Gastrocnemius medialis (tissue), 4 donors: ENCODE results near the gene TIFAB. TPM values are rescaled to one million over a fixed set of nuclear protein-coding genes. Genes with fewer than 3 reads are reported as not detected.

ENCODE experiments used
- ATAC-seq, 2 donors: fragments of 150-250 bp; one replicate each; pipeline ENCODE4 v1.9.1; 2016
- DNase-seq, 2 donors: peaks; one replicate each; pipeline ENCODE4 v3.0.0-alpha.2; 2019
- H3K27ac ChIP-seq, 4 donors: fragments of 200-600 bp; sonication (generic); 1 replicate in 1 of 4; 2 replicates in 3 of 4; pipeline ENCODE4 v1.5.1; 2016 to 2018; ENCODE audit warnings: mild to moderate bottlenecking in 2 of 4, moderate library complexity in 1 of 4
- H3K27me3 ChIP-seq, 3 donors: fragments of 200-600 bp; sonication (generic) in 2 of 3; 1 replicate in 1 of 3; 2 replicates in 2 of 3; pipeline versions ENCODE4 v1.5.1 to v1.6.0; 2016 to 2019; ENCODE audit warnings: mild to moderate bottlenecking in 1 of 3, moderate library complexity in 1 of 3
- H3K36me3 ChIP-seq, 2 donors: fragments of 200-600 bp; sonication (generic) in 1 of 2; one replicate each; pipeline ENCODE4 v1.5.1; 2017 to 2018
- H3K4me1 ChIP-seq, 2 donors: fragments of 200-600 bp; sonication (generic) in 1 of 2; one replicate each; pipeline ENCODE4 v1.5.1; 2016 to 2017; ENCODE audit warnings: mild to moderate bottlenecking in 2 of 2
- H3K4me3 ChIP-seq, 4 donors: fragments of 200-600 bp; sonication (generic) in 3 of 4; 1 replicate in 1 of 4; 2 replicates in 3 of 4; pipeline ENCODE4 v1.5.1; 2016 to 2019; ENCODE audit warnings: mild to moderate bottlenecking in 2 of 4
- H3K9me3 ChIP-seq, 3 donors: fragments of 200-600 bp; sonication (generic) in 2 of 3; 1 replicate in 1 of 3; 2 replicates in 2 of 3; pipeline ENCODE4 v1.5.1; 2016 to 2019
- POLR2A ChIP-seq, 2 donors: fragments of 450-650 bp; IDR thresholded peaks; one replicate each; pipeline ENCODE4 v1.6.1; 2017; ENCODE audit warnings: antibody characterized with exemption in 2 of 2, mild to moderate bottlenecking in 2 of 2, moderate library complexity in 2 of 2
- in situ Hi-C, 4 donors: fragments of 200-750 bp; cut with MboI; loops; one replicate each; pipeline versions ENCODE4 v1.15.0 to v1.8.0; 2017; ENCODE audit warnings: low sequenced_read_pairs in 4 of 4
- intact Hi-C: fragments of 100-400 bp; cut with DNase I; formaldehyde crosslinking; loops from one replicate; pipeline ENCODE4 v1.15.1; 2023; ENCODE audit warnings: low total_unique reads
- total RNA-seq, 4 donors: library from RNA; depleted of rRNA; stranded (reverse); fragments of >200 nt; gene quantifications; one replicate each; pipeline versions ENCODE4 v1.1.0 to v1.2.3, GENCODE V29; 2016
- TF ChIP-seq, protein P1 (sequence below), 5 experiments: fragments of 450-650 bp in 3 of 5; fragments of 200-600 bp in 2 of 5; sonication (generic) in 2 of 5; IDR thresholded peaks in 4 of 5; conservative IDR thresholded peaks in 1 of 5; 1 replicate in 4 of 5; 2 replicates in 1 of 5; pipeline ENCODE4 v1.5.1; 2016 to 2019; ENCODE audit warnings: antibody characterized with exemption in 5 of 5, mild to moderate bottlenecking in 3 of 5, moderate library complexity in 3 of 5

TIFAB gene
- total RNA-seq, 4 donors from 2014 or later = not detected

DNA sequence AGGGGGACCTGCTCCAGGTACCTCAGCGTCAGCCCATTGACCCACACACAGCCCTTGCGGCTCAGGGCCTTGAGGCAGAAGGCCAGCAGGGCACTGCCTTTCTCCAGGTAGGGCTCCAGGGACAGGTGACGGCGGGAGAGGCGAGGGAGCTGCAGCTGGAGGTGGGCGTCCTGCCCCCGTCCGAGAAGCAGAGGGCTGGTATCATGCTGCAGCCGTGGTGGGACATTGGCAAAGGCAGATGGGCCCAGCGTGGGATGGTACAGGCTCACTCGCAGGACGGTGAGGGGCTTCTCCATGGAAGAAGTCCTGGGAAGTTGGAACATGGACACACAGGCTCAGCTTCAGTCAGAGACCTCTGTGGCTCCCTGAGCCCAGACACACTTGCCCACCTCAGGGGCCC is 2.5 kb downstream of the TIFAB start:
- H3K27ac ChIP-seq = no peak overlapping the region
- DNase-seq (no peak), ATAC-seq (no peak)
- H3K27me3 ChIP-seq = no peaks in the 10 kb centered on the region
- no peaks in the 10 kb centered on the region for H3K9me3 ChIP-seq
- in situ Hi-C loops (loop anchor here in 3 of 4 donors (25.0 kb wide), 1 partner anchor 388 kb away; the partner anchor contains the start of gene SLC25A48 (in 3 of the 3)), intact Hi-C loops (no loop called here)
- no peaks in the 10 kb centered on the region for H3K4me1 ChIP-seq
- H3K4me3 ChIP-seq = no peak overlapping the region
- no peaks in the 10 kb centered on the region for H3K36me3 ChIP-seq
- no peak for TF ChIP-seq POLR2A (IDR thresholded peaks at IDR 0.05)
- TF ChIP-seq, protein P1, sequence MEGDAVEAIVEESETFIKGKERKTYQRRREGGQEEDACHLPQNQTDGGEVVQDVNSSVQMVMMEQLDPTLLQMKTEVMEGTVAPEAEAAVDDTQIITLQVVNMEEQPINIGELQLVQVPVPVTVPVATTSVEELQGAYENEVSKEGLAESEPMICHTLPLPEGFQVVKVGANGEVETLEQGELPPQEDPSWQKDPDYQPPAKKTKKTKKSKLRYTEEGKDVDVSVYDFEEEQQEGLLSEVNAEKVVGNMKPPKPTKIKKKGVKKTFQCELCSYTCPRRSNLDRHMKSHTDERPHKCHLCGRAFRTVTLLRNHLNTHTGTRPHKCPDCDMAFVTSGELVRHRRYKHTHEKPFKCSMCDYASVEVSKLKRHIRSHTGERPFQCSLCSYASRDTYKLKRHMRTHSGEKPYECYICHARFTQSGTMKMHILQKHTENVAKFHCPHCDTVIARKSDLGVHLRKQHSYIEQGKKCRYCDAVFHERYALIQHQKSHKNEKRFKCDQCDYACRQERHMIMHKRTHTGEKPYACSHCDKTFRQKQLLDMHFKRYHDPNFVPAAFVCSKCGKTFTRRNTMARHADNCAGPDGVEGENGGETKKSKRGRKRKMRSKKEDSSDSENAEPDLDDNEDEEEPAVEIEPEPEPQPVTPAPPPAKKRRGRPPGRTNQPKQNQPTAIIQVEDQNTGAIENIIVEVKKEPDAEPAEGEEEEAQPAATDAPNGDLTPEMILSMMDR (IDR thresholded peaks at IDR 0.05 in 4 of 5, conservative IDR thresholded peaks at IDR 0.05 in 1 of 5) = no peak

DNA sequence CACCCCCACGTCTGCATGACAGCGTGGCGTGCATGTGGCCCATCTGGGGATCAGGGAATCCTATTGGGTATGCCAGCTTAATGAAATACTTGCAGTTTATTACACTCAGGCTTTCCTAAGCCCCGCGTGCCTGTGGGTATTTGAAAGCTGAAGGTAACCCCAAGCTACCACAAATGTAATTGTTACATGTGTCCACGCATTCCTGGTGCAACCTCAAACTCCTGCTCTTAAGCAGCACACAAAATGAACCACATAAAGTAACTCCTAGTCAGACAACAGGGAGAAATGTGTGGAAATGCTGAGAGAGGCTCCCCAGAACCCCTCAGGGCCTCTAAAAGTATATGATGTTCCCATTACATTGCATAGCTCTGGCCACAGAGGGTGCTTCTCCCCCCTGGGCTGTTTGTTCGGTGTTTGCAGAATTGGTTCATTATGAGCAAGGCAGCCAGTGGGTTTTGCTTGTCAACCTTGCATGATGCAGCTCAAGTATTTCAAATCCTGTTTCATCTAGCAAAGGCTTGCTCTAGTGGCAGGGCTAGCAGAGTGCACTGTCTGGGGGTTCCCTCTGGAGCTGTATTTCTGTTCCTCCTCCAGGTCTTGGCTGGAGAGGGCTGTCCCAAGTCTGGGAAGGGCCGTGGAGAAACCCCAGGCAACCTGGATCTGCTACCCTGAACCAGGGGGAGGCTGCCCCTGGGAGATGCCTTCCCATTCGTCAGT is 3.2 kb downstream of the TIFAB start:
- ATAC-seq (no peak), DNase-seq (no peak)
- intact Hi-C loops = no loop called here
- in situ Hi-C loops = no loop called here
- no peaks in the 10 kb centered on the region for H3K4me1 ChIP-seq
- no peaks in the 10 kb centered on the region for H3K36me3 ChIP-seq
- no peak overlapping the region for H3K27ac ChIP-seq
- no peaks in the 10 kb centered on the region for H3K9me3 ChIP-seq
- H3K27me3 ChIP-seq = no peaks in the 10 kb centered on the region
- TF ChIP-seq POLR2A (IDR thresholded peaks at IDR 0.05) = no peak
- TF ChIP-seq, protein P1 (IDR thresholded peaks at IDR 0.05 in 4 of 5, conservative IDR thresholded peaks at IDR 0.05 in 1 of 5) = no peak
- no peak overlapping the region for H3K4me3 ChIP-seq

DNA sequence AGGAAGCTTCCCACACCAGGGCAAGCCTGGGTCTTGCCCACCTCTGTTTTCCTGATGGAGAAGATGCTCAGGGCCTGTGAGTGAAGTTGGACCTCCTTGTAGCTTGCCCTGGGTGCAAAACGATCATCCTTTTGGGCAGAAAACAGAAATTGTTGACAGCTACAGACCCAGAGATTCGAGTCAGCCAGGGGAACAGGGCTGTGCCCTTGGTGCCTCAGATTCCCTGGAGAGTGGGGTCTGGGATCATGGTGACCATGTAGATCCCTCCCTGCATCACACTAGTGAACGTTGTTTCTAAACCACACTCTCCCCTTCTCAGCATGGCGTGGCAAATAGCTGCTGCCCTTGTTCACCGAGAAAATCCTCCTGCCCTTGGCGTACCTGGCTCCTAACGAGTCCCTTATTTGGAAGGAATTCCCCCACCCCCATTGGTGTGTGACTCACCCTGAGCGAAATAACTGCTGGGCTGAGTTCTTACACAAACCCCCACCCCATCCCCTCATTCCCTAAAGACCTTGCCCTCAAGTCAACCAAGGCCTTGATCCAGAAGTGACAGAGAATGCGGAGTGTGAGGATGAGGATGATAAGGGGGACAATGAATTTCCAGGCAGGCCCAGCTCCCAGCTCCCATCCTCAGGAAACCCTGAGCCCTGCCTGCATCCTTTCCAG is 3.9 kb downstream of the TIFAB start:
- in situ Hi-C loops = no loop called here
- ATAC-seq (no peak), DNase-seq (no peak)
- Histone ChIP-seq H3K9me3 (no peaks in the 10 kb centered on the region), H3K4me1 (no peaks in the 10 kb centered on the region), H3K36me3 (no peaks in the 10 kb centered on the region), H3K27ac (no peak overlapping the region), H3K27me3 (no peaks in the 10 kb centered on the region), H3K4me3 (no peak overlapping the region)
- intact Hi-C loops = no loop called here
- TF ChIP-seq, protein P1 (IDR thresholded peaks at IDR 0.05 in 4 of 5, conservative IDR thresholded peaks at IDR 0.05 in 1 of 5) = no peak
- TF ChIP-seq POLR2A (IDR thresholded peaks at IDR 0.05) = no peak

DNA sequence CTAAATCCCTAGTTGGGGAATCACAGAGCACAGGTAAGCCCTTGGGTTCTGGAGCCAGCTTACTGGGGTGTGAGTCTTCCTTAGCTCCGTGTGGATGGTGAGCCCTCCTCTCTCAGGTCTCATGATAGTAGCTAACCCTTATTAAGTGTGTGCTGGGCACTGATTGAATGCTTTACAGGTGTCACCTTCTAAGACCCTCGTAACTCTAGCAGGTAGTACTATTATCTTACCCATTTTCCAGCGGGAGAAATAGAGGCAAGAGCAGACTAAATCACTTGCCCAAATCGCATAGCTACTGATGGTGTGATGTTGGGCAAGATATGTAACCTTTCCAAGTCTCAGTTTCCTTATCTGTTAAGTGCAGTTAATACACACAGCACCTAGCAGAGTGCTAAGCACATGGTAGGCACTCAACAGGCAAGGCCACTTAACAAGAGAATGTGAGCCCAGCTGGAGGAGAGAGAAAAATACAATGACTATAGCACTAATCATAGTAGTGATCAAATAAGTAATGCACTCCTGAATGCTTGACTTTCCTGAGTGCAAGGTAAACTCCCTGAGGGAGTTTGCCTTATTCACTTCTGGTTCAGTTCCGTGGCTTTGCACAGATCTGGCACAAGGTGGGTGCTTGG is 4.7 kb downstream of the TIFAB start, which contains the start of gene DCANP1:
DCANP1 (minus strand) TSS at position 51 of the 632 bp plus-strand sequence. CDS start 240 bp downstream, outside the sequence.
- TF ChIP-seq POLR2A (IDR thresholded peaks at IDR 0.05) = no peak
- TF ChIP-seq, protein P1 (IDR thresholded peaks at IDR 0.05 in 4 of 5, conservative IDR thresholded peaks at IDR 0.05 in 1 of 5) = no peak
- no peak within 1 kb of the TSS for H3K27ac ChIP-seq
- in situ Hi-C loops (no loop called here), intact Hi-C loops (no loop called here)
- H3K9me3 ChIP-seq = no peaks in the 10 kb centered on the region
- ATAC-seq (no peak), DNase-seq (no peak)
- no peaks in the 10 kb centered on the region for H3K36me3 ChIP-seq
- no peaks in the 10 kb centered on the region for H3K27me3 ChIP-seq
- H3K4me1 ChIP-seq = no peaks in the 10 kb centered on the region
- no peak within 1 kb of the TSS for H3K4me3 ChIP-seq
